Stimulated activated CD4-positive, alpha-beta T cell treated with anti-CD3 and anti-CD28 coated beads, Interleukin-2, amount 100 ng/mL, for 48 hours (primary cell): ENCODE data around the gene ARHGEF3.
A peak's percentile ranks its signal among the peaks of the same experiment; 100 is the strongest.
"Not testable (repeated sequence)": the region's sequence is repeated elsewhere in the genome, so short reads cannot be mapped to it uniquely, and the experiment has no call there.

Experiments
- DNase-seq, 2 donors: peaks; one replicate each; pipeline ENCODE4 v3.0.0-alpha.2; 2020

The ARHGEF3 gene

GRCh38 chr3:56769116-56769707, 32.5 kb downstream of the ARHGEF3 start:
- DNase-seq = no peak

DNA sequence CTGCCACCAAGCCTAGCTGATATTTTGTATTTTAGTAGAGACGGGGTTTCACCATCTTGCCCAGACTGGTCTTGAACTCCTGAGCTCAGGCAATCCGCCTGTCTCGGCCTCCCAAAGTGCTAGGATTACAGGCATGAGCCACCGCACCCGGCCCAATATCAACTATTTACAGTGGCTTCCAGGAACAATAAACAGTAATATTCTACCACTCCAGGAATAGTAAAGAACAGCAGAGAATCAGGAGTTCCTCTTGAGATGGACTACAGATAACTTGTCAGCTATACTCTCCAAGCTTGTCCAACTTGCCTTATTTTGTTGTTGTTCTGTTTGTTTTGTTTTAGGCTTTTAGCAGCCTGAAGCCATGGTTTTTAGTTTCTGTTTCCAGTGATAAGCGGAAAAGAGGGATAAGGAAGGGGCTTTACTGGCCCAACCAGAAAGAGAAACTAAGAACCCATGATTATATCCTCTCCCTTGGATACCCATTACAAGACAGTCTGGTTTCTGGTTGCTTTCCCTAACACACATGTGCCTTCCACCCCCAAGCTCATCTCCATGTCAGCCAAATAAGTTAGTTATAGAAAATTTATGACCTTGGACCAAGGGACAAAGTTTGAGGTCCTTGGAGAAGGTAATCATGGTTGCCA, 36.7 kb downstream of the ARHGEF3 start:
- DNase-seq = no peak

GRCh38 chr3:56764184-56764583, 37.6 kb downstream of the ARHGEF3 start:
- DNase-seq = no peak

DNA sequence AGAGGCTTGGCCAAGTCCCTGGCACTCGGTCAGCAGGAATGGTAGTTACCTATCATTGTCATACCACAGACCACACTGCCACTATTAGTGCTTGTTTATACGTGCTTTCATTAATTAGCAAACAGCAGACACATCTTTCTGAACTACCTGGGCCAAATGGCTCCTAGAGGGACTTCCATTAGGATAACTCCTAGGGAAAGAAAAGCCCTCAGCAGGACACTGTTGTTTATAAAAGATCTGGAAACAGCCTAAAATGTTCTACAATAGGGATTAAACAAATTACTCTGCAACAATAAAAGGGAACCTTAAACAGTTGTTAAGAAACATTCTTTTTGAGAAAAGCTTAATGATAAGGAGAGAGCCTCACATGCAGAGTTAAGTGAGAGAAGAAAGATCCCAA, 38.5 kb downstream of the ARHGEF3 start:
- DNase-seq = no peak

DNA sequence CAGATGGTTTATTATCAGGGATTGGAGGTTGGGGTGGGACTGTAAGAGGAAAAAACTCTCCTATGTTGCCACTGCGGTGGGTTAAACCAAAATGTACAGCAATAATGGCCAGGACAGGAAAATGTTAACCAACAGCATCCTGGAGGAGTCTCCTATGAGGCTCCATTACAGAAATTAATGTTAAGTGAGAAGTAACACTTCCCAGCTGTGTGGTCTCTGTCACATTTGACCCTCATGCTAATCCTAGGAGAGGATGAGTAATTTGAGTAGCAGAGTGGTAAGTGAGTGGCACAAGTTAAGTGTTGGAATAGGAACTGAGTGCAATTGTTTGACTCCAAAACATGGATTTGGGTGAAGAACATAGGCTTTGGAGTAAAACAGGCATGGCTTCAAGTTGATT, 39.0 kb downstream of the ARHGEF3 start:
- DNase-seq = no peak

GRCh38 chr3:56761887-56762651, 39.7 kb downstream of the ARHGEF3 start:
- DNase-seq = no peak

- DNase-seq = no peak
Measured at GRCh38 chr3:56761023-56761422, 40.7 kb downstream of the ARHGEF3 start.

GRCh38 chr3:56759532-56759931, 42.2 kb downstream of the ARHGEF3 start:
- no peak for DNase-seq

- DNase-seq = peak in 1 of 2 donors; percentile 24
Measured at GRCh38 chr3:56758539-56758981, 43.2 kb downstream of the ARHGEF3 start.

GRCh38 chr3:56758042-56758441, 43.7 kb downstream of the ARHGEF3 start:
- DNase-seq = not testable (repeated sequence)

DNA sequence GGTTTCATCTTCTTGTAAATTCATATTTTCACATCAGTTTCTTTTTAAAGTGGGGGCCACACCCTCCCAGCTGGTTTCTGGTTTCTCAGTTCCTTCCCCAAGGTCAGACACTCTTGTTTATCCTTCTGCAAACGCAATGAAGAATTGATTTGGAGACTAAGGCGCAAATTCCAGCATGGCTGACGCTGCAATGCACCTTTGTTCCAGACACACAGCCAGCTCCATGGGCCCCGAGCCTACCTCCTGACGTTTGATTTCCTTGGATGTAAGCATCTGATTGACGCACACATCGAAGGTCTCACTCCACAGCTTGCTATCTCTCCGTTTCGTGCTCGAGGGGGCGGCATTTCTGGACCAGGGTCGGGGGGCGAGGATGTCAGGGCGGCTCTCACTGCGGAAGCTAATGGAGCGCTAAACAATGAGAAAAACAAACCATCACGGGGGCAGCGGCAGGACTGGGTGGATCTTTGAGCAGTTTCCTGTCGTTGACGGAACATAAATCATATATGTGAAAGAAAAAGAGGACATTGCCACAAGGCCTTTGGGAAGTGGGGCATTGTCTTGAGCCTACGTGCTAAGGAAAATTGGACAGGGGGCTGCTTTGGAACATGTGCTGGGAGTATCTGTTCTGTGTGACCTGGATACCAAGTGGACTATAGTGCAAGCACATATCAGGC, 46.9 kb downstream of the ARHGEF3 start:
- DNase-seq = peak in 1 of 2 donors; percentile 13

DNA sequence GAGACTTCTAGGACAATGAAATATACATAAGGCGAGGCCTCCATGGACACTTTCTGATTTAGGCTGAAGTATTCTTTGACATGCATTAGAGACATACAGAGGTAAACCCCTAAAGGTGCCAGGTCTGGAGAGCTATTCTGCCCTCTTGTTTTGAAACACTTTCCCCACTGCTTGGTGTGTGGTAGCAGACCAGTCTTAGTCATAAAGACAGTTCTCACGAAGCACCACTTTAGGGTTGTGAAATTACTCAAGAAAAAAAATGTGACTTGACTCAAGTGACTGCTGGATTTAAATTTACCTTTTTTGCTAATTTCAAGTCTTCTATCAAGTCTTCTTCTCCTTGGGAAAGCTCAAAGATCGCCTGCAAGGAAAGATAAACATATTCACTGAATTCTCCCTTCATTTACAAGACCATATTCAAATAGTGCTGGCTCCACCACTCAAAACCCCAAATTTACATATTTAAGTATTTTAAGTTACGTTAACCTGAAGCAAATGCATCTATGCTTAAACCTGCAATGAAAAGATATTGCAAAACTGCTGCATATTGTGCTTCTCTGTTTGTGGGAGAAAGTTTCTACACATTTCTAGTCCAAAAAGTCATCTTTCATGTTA, 48.4 kb downstream of the ARHGEF3 start:
- peak in 1 of 2 donors; percentile 27 for DNase-seq

- DNase-seq = no peak
Measured at GRCh38 chr3:56751056-56751707, 50.6 kb downstream of the ARHGEF3 start.

- no peak for DNase-seq
Measured at GRCh38 chr3:56748663-56749231, 53.0 kb downstream of the ARHGEF3 start.

DNA sequence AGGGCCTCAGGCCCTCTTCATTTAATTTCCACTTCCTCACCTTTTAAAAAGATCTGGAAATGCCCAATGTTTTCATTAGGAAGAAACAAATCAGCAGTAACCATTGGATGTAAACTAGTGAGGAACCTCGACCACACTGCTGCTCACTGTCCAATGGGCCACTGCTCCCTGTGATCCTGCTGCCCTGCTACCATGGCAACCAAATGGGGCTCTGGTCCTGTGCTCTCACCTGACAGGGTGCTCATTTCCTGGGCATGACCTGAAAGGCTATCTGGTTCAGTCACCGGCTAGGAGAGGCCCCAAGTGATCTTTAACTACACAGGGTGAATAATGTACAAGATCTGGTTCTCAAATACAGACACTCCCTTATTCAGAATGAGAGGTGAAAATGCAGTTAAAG, 54.6 kb downstream of the ARHGEF3 start:
- no peak for DNase-seq

DNA sequence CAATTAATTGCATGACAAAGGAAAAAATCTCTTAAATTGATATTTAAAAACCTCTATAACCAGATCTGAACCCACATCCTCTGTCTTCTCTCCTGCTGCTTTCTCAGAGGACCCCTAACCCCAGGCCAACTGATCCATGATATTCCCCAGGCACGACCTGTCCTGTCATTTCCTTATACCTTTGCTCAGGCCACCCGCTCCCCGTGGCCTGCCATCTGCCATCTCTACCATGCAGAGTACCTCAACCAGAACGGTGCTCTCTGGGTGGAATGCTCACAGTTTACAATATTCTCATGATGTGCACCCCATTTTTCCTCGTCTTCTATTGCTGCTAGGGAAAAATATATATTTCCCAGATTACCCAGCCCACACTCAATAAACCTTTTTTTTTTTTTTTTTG, 57.7 kb downstream of the ARHGEF3 start:
- no peak for DNase-seq

DNA sequence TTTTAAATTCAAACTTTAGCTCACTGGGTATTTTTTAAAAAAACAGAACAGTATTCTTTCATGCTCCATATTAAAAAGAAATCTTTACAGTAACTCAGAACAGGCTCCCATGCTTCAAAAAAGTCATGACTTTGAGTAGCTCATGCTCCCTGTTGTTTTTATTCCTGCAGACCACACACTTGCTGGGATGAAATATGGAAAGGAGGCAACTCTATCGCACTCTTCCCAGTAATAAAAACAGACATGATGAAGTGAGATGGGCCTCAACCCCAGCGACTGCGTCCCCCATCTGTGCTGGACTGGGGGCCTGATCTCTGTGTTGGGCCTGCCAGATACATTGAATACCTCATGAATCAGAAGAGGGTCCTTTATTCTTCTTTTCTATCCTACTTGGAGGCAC, 58.9 kb downstream of the ARHGEF3 start:
- no peak for DNase-seq

GRCh38 chr3:56739036-56739435, 62.7 kb downstream of the ARHGEF3 start:
- no peak for DNase-seq

DNA sequence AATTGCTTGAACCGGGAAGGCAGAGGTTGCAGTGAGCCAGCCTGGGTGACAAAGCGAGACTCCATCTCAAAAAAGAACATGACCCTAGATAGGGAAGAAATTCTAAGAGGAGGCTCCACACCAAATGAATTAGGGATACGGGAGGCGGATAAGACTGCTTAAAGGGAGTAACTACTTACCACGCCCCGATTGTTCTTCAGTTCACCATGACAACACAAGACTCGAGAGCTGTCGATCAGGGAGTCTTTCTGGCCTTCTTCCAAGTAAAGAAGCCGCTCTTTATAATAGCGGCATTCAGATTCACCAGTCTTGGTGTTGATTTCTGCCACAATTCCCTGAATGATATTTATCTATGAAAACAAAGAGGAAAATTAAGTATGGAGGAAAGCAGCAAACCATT, 64.7 kb downstream of the ARHGEF3 start:
- no peak for DNase-seq

- no peak for DNase-seq
Measured at GRCh38 chr3:56732109-56732508, 69.6 kb downstream of the ARHGEF3 start.

DNA sequence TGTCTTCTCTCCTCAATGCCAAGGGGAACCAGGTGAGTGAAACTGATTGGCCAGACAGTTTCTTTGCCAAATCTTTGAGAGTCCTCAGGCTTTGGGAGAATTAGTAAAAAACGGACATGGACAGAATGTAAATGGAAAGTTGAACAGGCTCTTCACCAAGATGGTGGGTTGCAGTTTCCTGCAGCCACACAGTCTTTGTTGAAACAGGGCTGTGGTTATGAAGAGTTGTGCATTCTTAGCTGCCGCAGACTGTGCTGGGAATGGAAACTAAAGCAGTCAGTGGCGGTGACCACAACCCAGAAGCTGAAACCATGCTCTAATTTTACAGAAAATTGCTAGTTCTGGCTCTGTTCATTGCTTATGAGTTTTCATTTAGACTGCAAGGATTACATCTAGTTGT, 76.6 kb downstream of the ARHGEF3 start:
- peak; percentile 36 to 44 for DNase-seq

DNA sequence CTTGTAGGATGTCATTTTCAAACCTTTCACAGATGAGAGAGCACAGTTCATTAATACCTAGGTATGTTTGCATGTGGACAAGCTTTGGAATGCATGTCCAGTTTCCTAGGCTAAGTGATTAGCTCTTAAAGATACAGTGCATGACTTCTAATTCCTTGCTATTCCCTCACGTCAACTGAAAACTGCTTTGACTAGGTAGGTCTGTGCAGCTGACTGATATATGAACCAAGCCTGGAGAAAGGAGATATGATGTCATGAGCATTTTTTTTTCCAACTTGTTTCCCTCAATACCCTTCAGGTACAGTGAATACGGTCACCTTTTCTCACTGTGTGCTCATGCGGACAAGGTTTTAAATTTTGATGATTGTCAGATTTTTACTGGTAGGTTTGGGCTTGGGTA, 77.1 kb downstream of the ARHGEF3 start:
- no peak for DNase-seq
